ENCODE results near the gene ZFP1. TPM values are rescaled to one million over a fixed set of nuclear protein-coding genes. Genes with fewer than 3 reads are reported as not detected.

ZFP1 gene
- total and polyA plus RNA-seq, 2 experiments from 2014 or later, result 4.8 to 12.5 TPM

- TF ChIP-seq JUNB (IDR thresholded peaks at IDR 0.05; ENCODE audit: unreplicated experiment), result no peak
Observed at GRCh38 chr16:75113541-75114121, 34.7 kb upstream of the ZFP1 start (continued).

GRCh38 chr16:75114179-75114945 is 34.0 kb upstream of the ZFP1 start:
- Mint-ChIP-seq H3K27ac (no peak overlapping the region), H3K9me3 (peaks cover 13% of the 10 kb centered on the region), H3K4me1 (peaks cover 56% of the 10 kb centered on the region), H3K4me3 (no peak overlapping the region), H3K36me3 (ENCODE audit: low read depth) (peaks cover 8% of the 10 kb centered on the region; the same call in 2 of the 3 replicates), H3K27me3 (ENCODE audit: insufficient read depth, low read depth, poor library complexity) (peaks cover 23% of the 10 kb centered on the region)
- no peak for DNase-seq (ENCODE audit: low spot score)
- Histone ChIP-seq H3K9me2 (ENCODE audit: insufficient read depth) (no peaks in the 10 kb centered on the region), H3K36me3 (ENCODE audit: insufficient read depth) (no peaks in the 10 kb centered on the region), H3K27ac (ENCODE audit: low read depth) (no peak overlapping the region), H2AFZ (no peak overlapping the region), H3K4me1 (ENCODE audit: insufficient read depth) (peaks cover 50% of the 10 kb centered on the region), H3K79me2 (replicated peaks; ENCODE audit: insufficient read depth) (no peaks in the 10 kb centered on the region), H3K27me3 (ENCODE audit: insufficient read depth) (no peaks in the 10 kb centered on the region), H3K4me2 (no peak overlapping the region), H3F3A (replicated peaks; ENCODE audit: low read depth) (peaks cover 14% of the 10 kb centered on the region), H4K20me1 (replicated peaks; ENCODE audit: insufficient read depth) (no peaks in the 10 kb centered on the region), H3K4me3 (no peak overlapping the region)
- no peak for TF ChIP-seq JUNB (IDR thresholded peaks at IDR 0.05; ENCODE audit: unreplicated experiment)
- TF ChIP-seq CTCF (conservative IDR thresholded peaks at IDR 0.05; ENCODE audit: low read depth in 2 of 2), result peak in 1 of 2 experiments; percentile 19; a peak in 1 of 4 replicates
- no peak for ATAC-seq

GRCh38 chr16:75114946-75115825 is 33.1 kb upstream of the ZFP1 start:
- peaks cover 23% of the 10 kb centered on the region for H3K27me3 Mint-ChIP-seq (ENCODE audit: insufficient read depth, low read depth, poor library complexity)
- no peak overlapping the region for H3K27ac ChIP-seq (ENCODE audit: low read depth)
- no peak overlapping the region for H3K27ac Mint-ChIP-seq
- peak overlapping the region; percentile 73 for H3K4me2 ChIP-seq
- H3K4me1 ChIP-seq (ENCODE audit: insufficient read depth), result peaks cover 51% of the 10 kb centered on the region
- no peaks in the 10 kb centered on the region for H4K20me1 ChIP-seq (replicated peaks; ENCODE audit: insufficient read depth)
- no peaks in the 10 kb centered on the region for H3K9me2 ChIP-seq (ENCODE audit: insufficient read depth)
- no peak for DNase-seq (ENCODE audit: low spot score)
- H3K36me3 ChIP-seq (ENCODE audit: insufficient read depth), result no peaks in the 10 kb centered on the region
- no peak overlapping the region for H3K4me3 Mint-ChIP-seq
- peaks cover 16% of the 10 kb centered on the region for H3K9me3 Mint-ChIP-seq
- H3K27me3 ChIP-seq (ENCODE audit: insufficient read depth), result no peaks in the 10 kb centered on the region
- no peak overlapping the region for H2AFZ ChIP-seq
- peaks cover 7% of the 10 kb centered on the region for H3F3A ChIP-seq (replicated peaks; ENCODE audit: low read depth)
- H3K36me3 Mint-ChIP-seq (ENCODE audit: low read depth), result peaks cover 9% of the 10 kb centered on the region
- H3K4me1 Mint-ChIP-seq, result peaks cover 54% of the 10 kb centered on the region
- H3K79me2 ChIP-seq (replicated peaks; ENCODE audit: insufficient read depth), result no peaks in the 10 kb centered on the region
- no peak overlapping the region for H3K4me3 ChIP-seq
- ATAC-seq, result no peak
- no peak for TF ChIP-seq JUNB (IDR thresholded peaks at IDR 0.05; ENCODE audit: unreplicated experiment)
- no peak for TF ChIP-seq STAT1 (IDR thresholded peaks at IDR 0.05; ENCODE audit: unreplicated experiment)
- no peak for TF ChIP-seq ZNF462 (CRISPR knock-in tag; IDR thresholded peaks at IDR 0.05)
